GM19035 (cell line): ENCODE data around the gene RXFP2.

Experiments
- ATAC-seq: cut with Tn5 transposase; IDR thresholded peaks from one replicate; pipeline ENCODE4 v1.9.1; 2021; ENCODE audit not compliant: unreplicated experiment

RXFP2 gene

GRCh38 chr13:31765138-31765785, 25.9 kb downstream of the RXFP2 start:
- no peak for ATAC-seq

- ATAC-seq, result no peak
These were observed 28.0 kb downstream of the RXFP2 start for GRCh38 chr13:31767175-31767900.

GRCh38 chr13:31768351-31768750, 29.0 kb downstream of the RXFP2 start:
- ATAC-seq, result no peak

- ATAC-seq, result no peak
These were observed 30.2 kb downstream of the RXFP2 start for GRCh38 chr13:31769575-31769974.

- no peak for ATAC-seq
These were observed 32.9 kb downstream of the RXFP2 start for GRCh38 chr13:31772231-31772630.

GRCh38 chr13:31773538-31773937, 34.2 kb downstream of the RXFP2 start:
- no peak for ATAC-seq

- no peak for ATAC-seq
These were observed 34.9 kb downstream of the RXFP2 start for GRCh38 chr13:31774186-31774750.

GRCh38 chr13:31775148-31775547, 35.8 kb downstream of the RXFP2 start:
- ATAC-seq, result no peak

- no peak for ATAC-seq
These were observed 36.4 kb downstream of the RXFP2 start for GRCh38 chr13:31775686-31776085.

- no peak for ATAC-seq
These were observed 41.7 kb downstream of the RXFP2 start for GRCh38 chr13:31781064-31781463.

GRCh38 chr13:31786011-31786410, 46.7 kb downstream of the RXFP2 start:
- ATAC-seq, result no peak

GRCh38 chr13:31790992-31791391, 51.7 kb downstream of the RXFP2 start:
- no peak for ATAC-seq

GRCh38 chr13:31793246-31793645, 53.9 kb downstream of the RXFP2 start:
- ATAC-seq, result no peak

- ATAC-seq, result no peak
These were observed 55.1 kb downstream of the RXFP2 start for GRCh38 chr13:31794452-31794851.

GRCh38 chr13:31797154-31797775, 57.9 kb downstream of the RXFP2 start:
- ATAC-seq, result no peak

GRCh38 chr13:31798189-31798588, 58.9 kb downstream of the RXFP2 start:
- ATAC-seq, result no peak

GRCh38 chr13:31801088-31801487, 61.8 kb downstream of the RXFP2 start:
- ATAC-seq, result no peak

- ATAC-seq, result no peak
These were observed 64.0 kb downstream of the RXFP2 start for GRCh38 chr13:31803311-31803710.

- no peak for ATAC-seq
These were observed 66.5 kb downstream of the RXFP2 start for GRCh38 chr13:31805841-31806240.

GRCh38 chr13:31807090-31807541, 67.8 kb downstream of the RXFP2 start:
- no peak for ATAC-seq

- no peak for ATAC-seq
These were observed 75.2 kb downstream of the RXFP2 start for GRCh38 chr13:31814536-31814935.
